Adrenal gland (tissue), 12 donors: ENCODE results near the gene EXOC4. TPM values are rescaled to one million over a fixed set of nuclear protein-coding genes. Genes with fewer than 3 reads are reported as not detected.

ENCODE experiments used
- DNase-seq, 7 donors: peaks; one replicate each; pipeline ENCODE4 v3.0.0-alpha.2; 2019 to 2020
- H3K27ac ChIP-seq, 5 donors: fragments of 200-600 bp; sonication (generic) in 4 of 5; 1 replicate in 3 of 5; 2 replicates in 2 of 5; pipeline versions ENCODE4 v1.5.1 to v1.8.0; 2016 to 2020; ENCODE audit warnings: mild to moderate bottlenecking in 1 of 5
- H3K27me3 ChIP-seq: fragments of 200-600 bp; 2 replicates; pipeline ENCODE4 v1.8.0; 2021
- H3K36me3 ChIP-seq, 2 donors: fragments of 200-600 bp; replicated peaks in 1 of 2; 1 replicate in 1 of 2; 2 replicates in 1 of 2; pipeline versions ENCODE4 v1.5.1 to v1.8.0; 2018 to 2022
- H3K4me1 ChIP-seq, 2 donors: fragments of 200-600 bp; replicated peaks in 1 of 2; 1 replicate in 1 of 2; 2 replicates in 1 of 2; pipeline versions ENCODE4 v1.5.1 to v1.8.0; 2018 to 2021
- H3K4me3 ChIP-seq, 4 donors: fragments of 200-600 bp; sonication (generic) in 3 of 4; one replicate each; pipeline ENCODE4 v1.5.1; 2016 to 2018
- H3K9me3 ChIP-seq, 3 donors: fragments of 200-600 bp; sonication (generic) in 1 of 3; replicated peaks in 1 of 3; 1 replicate in 2 of 3; 2 replicates in 1 of 3; pipeline versions ENCODE4 v1.5.1 to v1.8.0; 2016 to 2021
- CTCF ChIP-seq, 6 experiments: fragments of 450-650 bp in 4 of 6; fragments of 200-600 bp in 2 of 6; sonication (generic) in 1 of 6; IDR thresholded peaks; 1 replicate in 5 of 6; 2 replicates in 1 of 6; pipeline versions ENCODE4 v1.5.1 to v1.8.0; 2016 to 2021; ENCODE audit warnings: antibody characterized with exemption in 6 of 6, mild to moderate bottlenecking in 2 of 6, moderate library complexity in 1 of 6
- POLR2A ChIP-seq, 2 donors: fragments of 450-650 bp; IDR thresholded peaks; one replicate each; pipeline ENCODE4 v1.6.1; 2017; ENCODE audit warnings: antibody characterized with exemption in 2 of 2, mild to moderate bottlenecking in 2 of 2, moderate library complexity in 1 of 2
- WGBS, 4 donors: extraction: QIAGEN DNeasy Blood & Tissue Kit in 2 of 4; methylation state at CpG; one replicate each; pipeline versions ENCODE4 v1.1.5 to v1.1.7; 2013 to 2017; 5-methylcytosine and 5-hydroxymethylcytosine counted together
- intact Hi-C, 2 donors: fragments of 100-400 bp; cut with DNase I; formaldehyde crosslinking; loops; one replicate each; pipeline versions ENCODE4 v1.14.1 to v1.15.0; 2022 to 2023
- polyA plus RNA-seq, 3 donors: library from polyadenylated mRNA; stranded (reverse); fragments of 200-250 nt in 2 of 3; fragments of 350-450 nt in 1 of 3; fragmentation: Illumina TruSeq in 1 of 3; extraction: RNeasy Lipid Tissue Mini Kit (QIAGEN cat#74804) in 1 of 3; gene quantifications; one replicate each; pipeline ENCODE4 v1.2.3, GENCODE V29; 2013 to 2014
- total RNA-seq, 9 donors: library from RNA; depleted of rRNA in 4 of 9; stranded (reverse); fragments of >200 nt in 4 of 9; fragments of 120-200 nt in 1 of 9; fragmentation: NEBNext Ultra II Directional in 1 of 9; extraction: Animal tissue kit (Norgen Biotek cat#: 25700) in 1 of 9; gene quantifications; one replicate each; pipeline versions ENCODE4 v1.1.0 to v1.2.4, GENCODE V29; 2013 to 2023
- donor health status: healthy with polysubstance abuse.
- donor health status: Bipolar disorder and iron deficiency.
- donor health status: DM: yes; HTN: yes; CAD: no.
- donor health status: DM: no; HTN: no; CAD: no.
- donor health status: DM: no; HTN: no; CAD: no.
- donor health status: DM: yes; HTN: yes; CAD: no.

The EXOC4 gene
- total and polyA plus RNA-seq, 12 donors, result 12.5 to 93.8 (median 67.4) TPM

- Histone ChIP-seq H3K27ac (no peak overlapping the region), H3K4me1 (peaks cover 0 to 10% of the 10 kb centered on the region in 2 donors), H3K36me3 (no peaks in the 10 kb centered on the region), H3K27me3 (no peaks in the 10 kb centered on the region), H3K4me3 (no peak overlapping the region), H3K9me3 (no peaks in the 10 kb centered on the region)
- intact Hi-C loops, result no loop called here
- TF ChIP-seq POLR2A (IDR thresholded peaks at IDR 0.05), result no peak
- no peak for TF ChIP-seq CTCF (IDR thresholded peaks at IDR 0.05)
- no peak for DNase-seq
- WGBS, 4 donors, result 92 to 100% (median 96%) methylated on average over 1 of the region's 1 CpG
Measured at GRCh38 chr7:134059921-134060320, 807.0 kb downstream of the EXOC4 start.

GRCh38 chr7:134060874-134061273 lies 808.0 kb downstream of the EXOC4 start:
- Histone ChIP-seq H3K4me3 (no peak overlapping the region), H3K27ac (no peak overlapping the region), H3K4me1 (peaks cover 0 to 10% of the 10 kb centered on the region in 2 donors), H3K36me3 (no peaks in the 10 kb centered on the region), H3K9me3 (no peaks in the 10 kb centered on the region), H3K27me3 (no peaks in the 10 kb centered on the region)
- 87 to 96% (median 93%) methylated on average over 3 of the region's 3 CpGs for WGBS, 4 donors
- no peak for DNase-seq
- no peak for TF ChIP-seq POLR2A (IDR thresholded peaks at IDR 0.05)
- no peak for TF ChIP-seq CTCF (IDR thresholded peaks at IDR 0.05)
- intact Hi-C loops, result no loop called here

- Histone ChIP-seq H3K9me3 (no peaks in the 10 kb centered on the region), H3K36me3 (no peaks in the 10 kb centered on the region), H3K4me1 (peaks cover 0 to 10% of the 10 kb centered on the region in 2 donors), H3K27me3 (no peaks in the 10 kb centered on the region), H3K27ac (no peak overlapping the region), H3K4me3 (no peak overlapping the region)
- intact Hi-C loops, result no loop called here
- 42 to 56% (median 51%) methylated on average over 4 of the region's 4 CpGs for WGBS, 4 donors
- peak; percentile 32 to 80 (median 56) for DNase-seq
- TF ChIP-seq CTCF (IDR thresholded peaks at IDR 0.05), result no peak
Measured at GRCh38 chr7:134062460-134062859, 809.6 kb downstream of the EXOC4 start.

GRCh38 chr7:134065415-134065814 lies 812.5 kb downstream of the EXOC4 start:
- TF ChIP-seq CTCF (IDR thresholded peaks at IDR 0.05) (no peak), POLR2A (IDR thresholded peaks at IDR 0.05) (no peak)
- 93 to 96% (median 94%) methylated on average over 3 to 4 of the region's 4 CpGs for WGBS, 4 donors
- Histone ChIP-seq H3K36me3 (no peaks in the 10 kb centered on the region), H3K4me1 (peaks cover 0 to 10% of the 10 kb centered on the region in 2 donors), H3K27me3 (no peaks in the 10 kb centered on the region), H3K9me3 (no peaks in the 10 kb centered on the region), H3K4me3 (no peak overlapping the region), H3K27ac (no peak overlapping the region)
- no peak for DNase-seq
- intact Hi-C loops, result no loop called here
